ENCODE measurements around the gene CNGB1. TPM values are rescaled to one million over a fixed set of nuclear protein-coding genes. Genes with fewer than 3 reads are reported as not detected.

Gene CNGB1
- total RNA-seq, 1 donor, result not detected

DNA sequence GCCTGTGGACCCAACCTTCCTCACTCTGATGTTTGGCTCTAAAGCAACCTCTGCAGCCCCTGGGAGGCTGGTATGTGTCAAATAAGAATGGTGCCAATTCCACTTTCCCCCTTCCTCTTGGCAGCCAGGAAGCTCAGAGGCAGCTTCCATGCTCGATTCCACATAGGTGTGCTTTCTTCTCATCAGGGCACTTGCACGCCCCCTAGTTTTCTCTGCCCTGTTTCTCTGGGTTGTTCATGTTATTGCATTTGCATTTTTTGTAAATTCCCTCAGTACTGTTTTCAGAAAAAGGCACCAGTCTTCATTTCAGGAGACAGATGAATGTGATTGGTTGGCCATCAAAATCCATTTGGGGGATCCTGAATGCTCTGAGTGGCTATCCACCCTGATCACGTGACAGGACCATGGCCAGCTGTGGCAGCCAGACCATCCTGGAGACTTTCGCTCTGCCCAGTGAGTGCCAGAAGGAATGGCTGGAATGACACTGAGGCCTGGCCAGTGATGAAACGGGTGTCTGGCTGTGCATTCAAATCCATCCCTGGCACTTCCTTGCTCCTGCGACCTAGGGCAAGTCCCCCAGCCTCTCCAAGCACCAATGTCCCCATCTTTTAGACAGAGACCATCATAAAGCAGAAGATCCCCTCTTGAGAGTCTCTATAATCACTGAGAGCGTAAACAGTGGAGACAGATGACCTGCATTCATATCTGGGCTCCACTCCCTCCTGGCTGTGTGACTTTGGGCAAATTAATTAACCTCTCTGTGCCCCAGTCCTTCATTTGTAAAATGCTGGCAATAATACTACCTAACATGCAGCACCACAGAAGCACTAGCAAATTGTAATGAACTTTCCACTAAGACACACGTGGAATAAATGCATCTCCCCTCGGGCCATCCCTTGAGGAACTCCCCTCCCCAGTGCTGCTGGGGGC is 56.4 kb downstream of the CNGB1 start:
- TF ChIP-seq CTCF (IDR thresholded peaks at IDR 0.05; ENCODE audit: insufficient read depth, low read depth, low read length), result no peak
- DNase-seq (ENCODE audit: low read depth), result no peak

GRCh38 chr16:57912529-57913260 is 58.2 kb downstream of the CNGB1 start:
- DNase-seq (ENCODE audit: low read depth), result no peak
- no peak overlapping the region for H3K4me3 ChIP-seq (ENCODE audit: low read depth, low read length)
- no peak for TF ChIP-seq CTCF (IDR thresholded peaks at IDR 0.05; ENCODE audit: insufficient read depth, low read depth, low read length)

More for the DNA sequence above, 56.4 kb downstream of the CNGB1 start:
- no peak overlapping the region for H3K4me3 ChIP-seq (ENCODE audit: low read depth, low read length)

GRCh38 chr16:57911743-57912142 is 59.2 kb downstream of the CNGB1 start:
- H3K4me3 ChIP-seq (ENCODE audit: low read depth, low read length), result no peak overlapping the region
- DNase-seq (ENCODE audit: low read depth), result no peak
- TF ChIP-seq CTCF (IDR thresholded peaks at IDR 0.05; ENCODE audit: insufficient read depth, low read depth, low read length), result no peak

DNA sequence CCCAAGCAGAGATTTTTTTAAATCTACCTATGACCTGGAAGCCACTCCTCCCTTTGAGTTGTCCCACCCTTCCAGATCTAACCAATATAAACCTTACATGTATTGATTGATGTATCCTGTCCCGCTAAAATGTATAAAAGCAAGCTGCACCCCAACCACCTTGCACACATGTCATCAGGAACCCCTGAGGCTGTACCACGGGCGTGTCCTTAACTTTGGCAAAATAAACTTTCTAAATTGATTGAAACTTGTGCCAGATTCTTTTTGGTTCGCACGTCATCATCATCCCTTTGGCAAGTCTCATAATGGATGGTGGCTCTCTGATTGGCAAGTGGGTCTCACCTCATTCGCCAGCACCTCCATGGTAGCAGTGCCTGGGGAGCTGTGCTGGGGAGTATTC is 60.2 kb downstream of the CNGB1 start:
- H3K4me3 ChIP-seq (ENCODE audit: low read depth, low read length), result no peak overlapping the region
- TF ChIP-seq CTCF (IDR thresholded peaks at IDR 0.05; ENCODE audit: insufficient read depth, low read depth, low read length), result no peak
- no peak for DNase-seq (ENCODE audit: low read depth)

DNA sequence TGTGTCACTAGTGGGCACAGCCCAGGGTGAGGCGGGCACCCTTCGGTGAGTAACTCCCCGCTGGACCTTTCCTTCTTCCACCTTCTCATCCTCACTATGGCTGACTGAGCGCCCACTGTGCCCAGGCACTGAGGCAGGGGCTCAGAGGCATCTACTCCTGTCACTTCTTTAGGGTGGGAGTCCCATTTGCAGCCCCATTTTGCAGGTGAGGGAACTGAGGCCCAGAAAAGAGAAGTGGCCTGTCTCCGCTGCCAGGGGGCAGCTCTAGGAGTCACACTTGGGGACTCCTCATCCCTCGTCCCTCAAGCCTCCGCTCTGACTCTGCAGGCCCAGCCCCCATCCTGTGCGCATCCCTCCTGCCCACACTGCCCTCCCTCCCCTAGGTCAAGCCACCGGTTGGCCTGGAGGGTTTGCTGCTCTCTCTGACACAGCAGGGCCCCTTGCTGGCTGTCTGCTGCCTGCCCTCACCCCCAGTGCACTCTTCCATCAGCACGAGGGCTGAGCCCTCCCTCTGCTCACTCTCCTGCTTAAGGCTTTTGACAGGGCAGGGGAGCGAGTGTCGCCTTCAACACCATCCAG is 62.4 kb downstream of the CNGB1 start:
- TF ChIP-seq CTCF (IDR thresholded peaks at IDR 0.05; ENCODE audit: insufficient read depth, low read depth, low read length), result no peak
- H3K4me3 ChIP-seq (ENCODE audit: low read depth, low read length), result no peak overlapping the region

GRCh38 chr16:57906382-57907316 is 64.3 kb downstream of the CNGB1 start:
- DNase-seq (ENCODE audit: low read depth), result no peak
- H3K4me3 ChIP-seq (ENCODE audit: low read depth, low read length), result no peak overlapping the region
- TF ChIP-seq CTCF (IDR thresholded peaks at IDR 0.05; ENCODE audit: insufficient read depth, low read depth, low read length), result peak; percentile 49

More for the DNA sequence above, 62.4 kb downstream of the CNGB1 start:
- DNase-seq (ENCODE audit: low read depth), result no peak
